HepG2 (cell line): ENCODE results near the gene NAIF1. TPM values are rescaled to one million over a fixed set of nuclear protein-coding genes. Genes with fewer than 3 reads are reported as not detected.

Experiments
- ATRX ChIP-seq: sonication (generic); formaldehyde crosslinking; IDR thresholded peaks from 2 replicates; pipeline ENCODE4 v1.4.0; 2020; ENCODE audit warnings: missing genetic modification reagents, borderline replicate concordance
- ETV6 ChIP-seq: sonication (generic); formaldehyde crosslinking; conservative IDR thresholded peaks from 2 replicates; pipeline ENCODE4 v1.4.0; 2020; ENCODE audit warnings: missing genetic modification reagents
- NCOA2 ChIP-seq: sonication (generic); formaldehyde crosslinking; IDR thresholded peaks from 2 replicates; pipeline ENCODE4 v1.8.0; 2022; ENCODE audit warnings: inconsistent platforms
- SRSF1 ChIP-seq: fragments of 200-400 bp; formaldehyde crosslinking; optimal IDR thresholded peaks from 2 replicates; pipeline ENCODE3; 2017; ENCODE audit warnings: mild to moderate bottlenecking, low read depth, low read length, moderate library complexity
- ZMYM4 ChIP-seq: sonication (generic); formaldehyde crosslinking; IDR thresholded peaks from 2 replicates; pipeline ENCODE4 v1.8.1; 2023; ENCODE audit warnings: mild to moderate bottlenecking, missing genetic modification reagents
- ZNF10 ChIP-seq: sonication (generic); formaldehyde crosslinking; IDR thresholded peaks from 2 replicates; pipeline ENCODE4 v1.4.0; 2020; ENCODE audit warnings: mild to moderate bottlenecking, low read depth, missing genetic modification reagents, borderline replicate concordance
- polyA plus RNA-seq, 8 experiments: library from polyadenylated mRNA; depleted of rRNA in 3 of 8; stranded (reverse) in 7 of 8; unstranded in 1 of 8; fragments of >200 nt; fragmentation: Illumina TruSeq in 4 of 8; extraction: Trizol in 4 of 8; gene quantifications; 2 replicates each; pipeline versions ENCODE4 v1.2.1 to v1.2.3, GENCODE V29; 2011 to 2016; ENCODE audit warnings: low read depth in 4 of 8, missing spikeins in 1 of 8, mixed read lengths in 1 of 8; ENCODE audit not compliant: insufficient read depth in 1 of 8
- total RNA-seq, 5 experiments: library from RNA; depleted of rRNA; stranded (reverse); fragments of >200 nt; fragmentation: Illumina TruSeq; extraction: Trizol; gene quantifications; 2 replicates each; pipeline ENCODE4 v1.2.3, GENCODE V29; 2016; ENCODE audit warnings: low read depth in 1 of 5
- TF ChIP-seq, protein P1 (sequence below): sonication (generic); formaldehyde crosslinking; IDR thresholded peaks from 2 replicates; pipeline ENCODE4 v1.4.0; 2020; ENCODE audit warnings: missing genetic modification reagents, borderline replicate concordance
- TF ChIP-seq, protein P2 (sequence below), 2 experiments: fragments of 450-650 bp in 1 of 2; sonication (generic) in 1 of 2; formaldehyde crosslinking in 1 of 2; IDR thresholded peaks; 2 replicates each; pipeline versions ENCODE4 v1.6.1 to v1.8.0; 2016 to 2022; ENCODE audit warnings: antibody characterized with exemption in 1 of 2, mild to moderate bottlenecking in 1 of 2, missing genetic modification reagents in 1 of 2
- TF ChIP-seq, protein P3 (sequence below): sonication (generic); formaldehyde crosslinking; conservative IDR thresholded peaks from 2 replicates; pipeline ENCODE4 v1.4.0; 2020; ENCODE audit warnings: mild to moderate bottlenecking, missing genetic modification reagents, moderate library complexity

The NAIF1 gene
- total and polyA plus RNA-seq, 2 of the 13 experiments (the other 11 are each of a cell fraction or from before 2014, with no cell fraction given) = 6.0 to 6.9 TPM

DNA sequence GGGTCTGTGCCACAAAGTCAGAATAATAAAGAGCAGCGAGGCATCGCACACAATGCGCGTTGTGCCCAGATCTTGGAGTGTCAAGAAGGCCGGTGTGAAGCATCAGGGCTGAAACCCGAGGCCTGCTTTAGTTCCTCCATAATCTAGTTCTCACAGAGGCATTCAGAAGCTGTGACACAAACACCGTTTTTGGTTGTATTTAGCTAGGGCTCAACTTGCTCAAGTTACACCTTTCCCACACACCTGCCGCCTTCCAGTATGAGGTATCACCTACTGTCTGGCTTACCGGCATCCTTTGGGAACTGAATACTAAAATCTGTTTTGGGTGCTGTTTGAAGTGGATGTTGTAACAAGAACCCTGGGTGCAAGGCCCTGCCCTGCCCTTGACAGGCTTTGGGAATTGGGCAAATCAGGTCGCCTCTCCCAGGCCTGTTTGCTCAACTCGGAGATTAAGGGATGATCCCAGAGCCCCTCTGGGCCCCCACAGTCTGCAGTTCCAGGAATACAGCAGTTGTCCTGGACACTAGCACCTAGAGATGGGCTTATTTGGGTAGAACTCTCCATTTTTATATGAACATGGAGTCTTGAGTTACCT, 27.9 kb upstream of the NAIF1 start (continued):
- TF ChIP-seq, protein P1, sequence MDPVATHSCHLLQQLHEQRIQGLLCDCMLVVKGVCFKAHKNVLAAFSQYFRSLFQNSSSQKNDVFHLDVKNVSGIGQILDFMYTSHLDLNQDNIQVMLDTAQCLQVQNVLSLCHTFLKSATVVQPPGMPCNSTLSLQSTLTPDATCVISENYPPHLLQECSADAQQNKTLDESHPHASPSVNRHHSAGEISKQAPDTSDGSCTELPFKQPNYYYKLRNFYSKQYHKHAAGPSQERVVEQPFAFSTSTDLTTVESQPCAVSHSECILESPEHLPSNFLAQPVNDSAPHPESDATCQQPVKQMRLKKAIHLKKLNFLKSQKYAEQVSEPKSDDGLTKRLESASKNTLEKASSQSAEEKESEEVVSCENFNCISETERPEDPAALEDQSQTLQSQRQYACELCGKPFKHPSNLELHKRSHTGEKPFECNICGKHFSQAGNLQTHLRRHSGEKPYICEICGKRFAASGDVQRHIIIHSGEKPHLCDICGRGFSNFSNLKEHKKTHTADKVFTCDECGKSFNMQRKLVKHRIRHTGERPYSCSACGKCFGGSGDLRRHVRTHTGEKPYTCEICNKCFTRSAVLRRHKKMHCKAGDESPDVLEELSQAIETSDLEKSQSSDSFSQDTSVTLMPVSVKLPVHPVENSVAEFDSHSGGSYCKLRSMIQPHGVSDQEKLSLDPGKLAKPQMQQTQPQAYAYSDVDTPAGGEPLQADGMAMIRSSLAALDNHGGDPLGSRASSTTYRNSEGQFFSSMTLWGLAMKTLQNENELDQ (CRISPR knock-in tag) = no peak
- TF ChIP-seq ZMYM4 (CRISPR knock-in tag) = no peak
- no peak for TF ChIP-seq ATRX (CRISPR knock-in tag)
- no peak for TF ChIP-seq ETV6 (CRISPR knock-in tag)
- peak; percentile 73 for TF ChIP-seq NCOA2 (CRISPR knock-in tag)
- no peak for TF ChIP-seq SRSF1
- no peak for TF ChIP-seq ZNF10 (CRISPR knock-in tag)
- TF ChIP-seq, protein P2, sequence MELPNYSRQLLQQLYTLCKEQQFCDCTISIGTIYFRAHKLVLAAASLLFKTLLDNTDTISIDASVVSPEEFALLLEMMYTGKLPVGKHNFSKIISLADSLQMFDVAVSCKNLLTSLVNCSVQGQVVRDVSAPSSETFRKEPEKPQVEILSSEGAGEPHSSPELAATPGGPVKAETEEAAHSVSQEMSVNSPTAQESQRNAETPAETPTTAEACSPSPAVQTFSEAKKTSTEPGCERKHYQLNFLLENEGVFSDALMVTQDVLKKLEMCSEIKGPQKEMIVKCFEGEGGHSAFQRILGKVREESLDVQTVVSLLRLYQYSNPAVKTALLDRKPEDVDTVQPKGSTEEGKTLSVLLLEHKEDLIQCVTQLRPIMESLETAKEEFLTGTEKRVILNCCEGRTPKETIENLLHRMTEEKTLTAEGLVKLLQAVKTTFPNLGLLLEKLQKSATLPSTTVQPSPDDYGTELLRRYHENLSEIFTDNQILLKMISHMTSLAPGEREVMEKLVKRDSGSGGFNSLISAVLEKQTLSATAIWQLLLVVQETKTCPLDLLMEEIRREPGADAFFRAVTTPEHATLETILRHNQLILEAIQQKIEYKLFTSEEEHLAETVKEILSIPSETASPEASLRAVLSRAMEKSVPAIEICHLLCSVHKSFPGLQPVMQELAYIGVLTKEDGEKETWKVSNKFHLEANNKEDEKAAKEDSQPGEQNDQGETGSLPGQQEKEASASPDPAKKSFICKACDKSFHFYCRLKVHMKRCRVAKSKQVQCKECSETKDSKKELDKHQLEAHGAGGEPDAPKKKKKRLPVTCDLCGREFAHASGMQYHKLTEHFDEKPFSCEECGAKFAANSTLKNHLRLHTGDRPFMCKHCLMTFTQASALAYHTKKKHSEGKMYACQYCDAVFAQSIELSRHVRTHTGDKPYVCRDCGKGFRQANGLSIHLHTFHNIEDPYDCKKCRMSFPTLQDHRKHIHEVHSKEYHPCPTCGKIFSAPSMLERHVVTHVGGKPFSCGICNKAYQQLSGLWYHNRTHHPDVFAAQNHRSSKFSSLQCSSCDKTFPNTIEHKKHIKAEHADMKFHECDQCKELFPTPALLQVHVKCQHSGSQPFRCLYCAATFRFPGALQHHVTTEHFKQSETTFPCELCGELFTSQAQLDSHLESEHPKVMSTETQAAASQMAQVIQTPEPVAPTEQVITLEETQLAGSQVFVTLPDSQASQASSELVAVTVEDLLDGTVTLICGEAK (IDR thresholded peaks at IDR 0.05) = no peak
- TF ChIP-seq, protein P2 (CRISPR knock-in tag; IDR thresholded peaks at IDR 0.05) = no peak
- TF ChIP-seq, protein P3, sequence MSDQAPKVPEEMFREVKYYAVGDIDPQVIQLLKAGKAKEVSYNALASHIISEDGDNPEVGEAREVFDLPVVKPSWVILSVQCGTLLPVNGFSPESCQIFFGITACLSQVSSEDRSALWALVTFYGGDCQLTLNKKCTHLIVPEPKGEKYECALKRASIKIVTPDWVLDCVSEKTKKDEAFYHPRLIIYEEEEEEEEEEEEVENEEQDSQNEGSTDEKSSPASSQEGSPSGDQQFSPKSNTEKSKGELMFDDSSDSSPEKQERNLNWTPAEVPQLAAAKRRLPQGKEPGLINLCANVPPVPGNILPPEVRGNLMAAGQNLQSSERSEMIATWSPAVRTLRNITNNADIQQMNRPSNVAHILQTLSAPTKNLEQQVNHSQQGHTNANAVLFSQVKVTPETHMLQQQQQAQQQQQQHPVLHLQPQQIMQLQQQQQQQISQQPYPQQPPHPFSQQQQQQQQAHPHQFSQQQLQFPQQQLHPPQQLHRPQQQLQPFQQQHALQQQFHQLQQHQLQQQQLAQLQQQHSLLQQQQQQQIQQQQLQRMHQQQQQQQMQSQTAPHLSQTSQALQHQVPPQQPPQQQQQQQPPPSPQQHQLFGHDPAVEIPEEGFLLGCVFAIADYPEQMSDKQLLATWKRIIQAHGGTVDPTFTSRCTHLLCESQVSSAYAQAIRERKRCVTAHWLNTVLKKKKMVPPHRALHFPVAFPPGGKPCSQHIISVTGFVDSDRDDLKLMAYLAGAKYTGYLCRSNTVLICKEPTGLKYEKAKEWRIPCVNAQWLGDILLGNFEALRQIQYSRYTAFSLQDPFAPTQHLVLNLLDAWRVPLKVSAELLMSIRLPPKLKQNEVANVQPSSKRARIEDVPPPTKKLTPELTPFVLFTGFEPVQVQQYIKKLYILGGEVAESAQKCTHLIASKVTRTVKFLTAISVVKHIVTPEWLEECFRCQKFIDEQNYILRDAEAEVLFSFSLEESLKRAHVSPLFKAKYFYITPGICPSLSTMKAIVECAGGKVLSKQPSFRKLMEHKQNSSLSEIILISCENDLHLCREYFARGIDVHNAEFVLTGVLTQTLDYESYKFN (CRISPR knock-in tag) = peak; percentile 36
